Upper lobe of right lung (tissue), 1 donor: ENCODE data around the gene ARRB1. TPM values are rescaled to one million over a fixed set of nuclear protein-coding genes. Genes with fewer than 3 reads are reported as not detected.

Source experiments
- ATAC-seq: fragments of 200-7000 bp; cut with Tn5 transposase; one replicate; pipeline ENCODE4 v1.9.1; 2020; ENCODE audit warnings: mild to moderate bottlenecking, moderate library complexity
- DNase-seq: peaks from one replicate; pipeline ENCODE4 v3.0.0-alpha.2; 2020
- H3K27ac ChIP-seq: fragments of 200-600 bp; one replicate; pipeline ENCODE4 v1.8.0; 2022
- H3K27me3 ChIP-seq: fragments of 200-600 bp; one replicate; pipeline ENCODE4 v1.8.0; 2022; ENCODE audit warnings: mild to moderate bottlenecking
- H3K36me3 ChIP-seq: fragments of 200-600 bp; one replicate; pipeline ENCODE4 v1.8.0; 2022
- H3K4me1 ChIP-seq: fragments of 200-600 bp; one replicate; pipeline ENCODE4 v1.8.0; 2022
- H3K4me3 ChIP-seq: fragments of 200-600 bp; one replicate; pipeline ENCODE4 v1.8.0; 2022; ENCODE audit warnings: mild to moderate bottlenecking
- H3K9me3 ChIP-seq: fragments of 200-600 bp; one replicate; pipeline ENCODE4 v1.8.0; 2022
- CTCF ChIP-seq: fragments of 200-600 bp; IDR thresholded peaks from one replicate; pipeline ENCODE4 v1.8.0; 2022; ENCODE audit warnings: antibody characterized with exemption
- intact Hi-C: fragments of 100-400 bp; cut with DNase I; formaldehyde crosslinking; loops from one replicate; pipeline ENCODE4 v1.11.0; 2022
- total RNA-seq: library from RNA; stranded (reverse); fragmentation: NEBNext Ultra II Directional; extraction: Animal tissue kit (Norgen Biotek cat#: 25700); gene quantifications from one replicate; pipeline ENCODE4 v1.2.1, GENCODE V29; 2021
- donor health status: DM: no; HTN: yes; CAD: no; lungs with severe emphysema.

ARRB1 gene
- total RNA-seq, 1 donor from 2014 or later = 188 TPM

GRCh38 chr11:75263944-75264349 is 87.5 kb downstream of the ARRB1 start:
- DNase-seq (peak; percentile 65), ATAC-seq (peak; percentile 7)
- H3K27me3 ChIP-seq = no peaks in the 10 kb centered on the region
- no peaks in the 10 kb centered on the region for H3K9me3 ChIP-seq
- peaks cover 23% of the 10 kb centered on the region for H3K4me1 ChIP-seq
- intact Hi-C loops = no loop called here
- H3K4me3 ChIP-seq = no peak overlapping the region
- H3K36me3 ChIP-seq = peaks cover 36% of the 10 kb centered on the region
- peak overlapping the region; percentile 17 for H3K27ac ChIP-seq
- TF ChIP-seq CTCF = no peak

DNA sequence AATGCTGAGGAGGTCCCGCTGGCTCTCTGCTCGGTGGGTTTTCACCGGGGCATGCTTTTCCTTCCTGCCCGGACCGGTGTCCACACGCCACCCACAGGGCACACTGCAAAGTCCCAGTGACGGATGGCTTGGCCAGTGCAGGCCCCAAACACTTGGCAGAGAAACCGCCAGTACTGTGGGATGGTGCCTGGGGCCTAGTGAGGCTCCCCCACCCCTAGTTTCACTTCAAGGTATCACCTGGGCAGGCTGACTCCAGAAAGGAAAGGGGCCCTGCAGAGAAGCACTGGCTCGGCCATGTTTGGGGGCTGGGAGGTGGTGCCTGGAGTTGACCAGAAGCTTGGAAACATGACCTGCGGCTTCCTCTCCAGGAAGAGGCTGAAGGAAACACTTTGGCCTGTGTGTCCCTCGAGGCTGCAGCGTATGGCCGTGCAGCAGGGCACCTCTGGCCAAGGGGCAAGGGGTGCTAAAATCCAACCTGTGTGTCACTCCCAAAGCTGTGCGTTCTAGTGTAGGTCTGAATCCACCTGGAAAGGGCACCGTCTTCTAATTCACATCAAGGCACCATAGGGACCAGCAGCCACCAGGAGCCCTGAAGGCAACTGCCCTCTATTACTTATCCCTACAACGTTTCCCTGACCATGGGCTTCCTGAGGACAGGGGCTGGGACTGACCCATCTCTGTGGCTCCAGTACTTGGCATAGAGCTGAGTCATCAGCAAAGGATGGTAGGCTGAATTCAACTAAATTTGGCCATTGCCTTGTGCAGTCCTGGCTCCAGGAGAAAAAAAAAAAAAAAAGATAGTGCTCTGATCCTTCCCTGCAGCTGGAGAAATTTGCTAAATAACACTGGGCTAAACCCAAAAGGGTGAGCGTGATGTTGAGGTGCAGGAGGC is 88.3 kb downstream of the ARRB1 start:
- peaks cover 23% of the 10 kb centered on the region for H3K4me1 ChIP-seq
- H3K27me3 ChIP-seq = no peaks in the 10 kb centered on the region
- no peaks in the 10 kb centered on the region for H3K9me3 ChIP-seq
- H3K4me3 ChIP-seq = no peak overlapping the region
- H3K27ac ChIP-seq = peak overlapping the region; percentile 17
- peaks cover 28% of the 10 kb centered on the region for H3K36me3 ChIP-seq
- DNase-seq (peak; percentile 63), ATAC-seq (peak; percentile 9)
- intact Hi-C loops = no loop called here
- TF ChIP-seq CTCF = no peak

DNA sequence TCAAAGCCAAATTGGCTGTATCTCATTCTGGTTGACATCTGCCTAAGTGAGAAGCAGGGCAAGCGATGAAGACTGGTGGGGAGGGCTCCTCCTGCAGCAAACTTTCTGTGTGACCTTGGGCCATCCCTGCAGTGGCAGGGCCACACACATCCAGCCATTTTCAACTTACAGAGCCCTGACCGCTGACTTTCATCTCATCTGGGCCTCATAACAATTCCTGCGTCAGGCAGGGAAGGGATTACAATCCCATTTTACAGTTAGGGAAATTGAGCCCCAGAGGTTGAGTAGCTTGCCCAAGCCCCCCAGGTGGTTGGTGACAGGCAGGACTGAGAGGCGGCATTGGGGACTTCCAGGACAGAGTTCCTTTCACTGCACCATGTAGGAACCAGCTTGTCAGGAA is 89.0 kb downstream of the ARRB1 start:
- TF ChIP-seq CTCF = no peak
- Histone ChIP-seq H3K27ac (no peak overlapping the region), H3K4me1 (peaks cover 23% of the 10 kb centered on the region), H3K4me3 (no peak overlapping the region), H3K36me3 (peaks cover 21% of the 10 kb centered on the region), H3K9me3 (no peaks in the 10 kb centered on the region), H3K27me3 (no peaks in the 10 kb centered on the region)
- DNase-seq (peak; percentile 45), ATAC-seq (no peak)
- intact Hi-C loops = no loop called here

GRCh38 chr11:75261902-75262361 is 89.5 kb downstream of the ARRB1 start:
- Histone ChIP-seq H3K9me3 (no peaks in the 10 kb centered on the region), H3K4me3 (no peak overlapping the region), H3K36me3 (peaks cover 16% of the 10 kb centered on the region), H3K27ac (no peak overlapping the region), H3K4me1 (peaks cover 23% of the 10 kb centered on the region), H3K27me3 (no peaks in the 10 kb centered on the region)
- TF ChIP-seq CTCF = no peak
- peak; percentile 30 for DNase-seq
- intact Hi-C loops = no loop called here
- no peak for ATAC-seq

GRCh38 chr11:75260396-75261170 is 90.9 kb downstream of the ARRB1 start:
- Histone ChIP-seq H3K27ac (no peak overlapping the region), H3K27me3 (no peaks in the 10 kb centered on the region), H3K4me3 (no peak overlapping the region), H3K4me1 (peaks cover 23% of the 10 kb centered on the region), H3K36me3 (peaks cover 2% of the 10 kb centered on the region), H3K9me3 (no peaks in the 10 kb centered on the region)
- no peak for TF ChIP-seq CTCF
- intact Hi-C loops = no loop called here
- peak; percentile 3 for ATAC-seq
- DNase-seq = peak; percentile 41
